Head of caudate nucleus (tissue), 42 donors: ENCODE results near the gene PIWIL4.

ENCODE experiments used
- DNase-seq, 42 donors: peaks; one replicate each; pipeline versions ENCODE4 v3.0.0 to v3.0.0-alpha.2; 2020 to 2021; ENCODE audit warnings: mixed read lengths in 7 of 42
- intact Hi-C: fragments of 100-400 bp; cut with DNase I; formaldehyde crosslinking; loops from one replicate; pipeline ENCODE4 v1.15.0; 2022

PIWIL4 gene

DNA sequence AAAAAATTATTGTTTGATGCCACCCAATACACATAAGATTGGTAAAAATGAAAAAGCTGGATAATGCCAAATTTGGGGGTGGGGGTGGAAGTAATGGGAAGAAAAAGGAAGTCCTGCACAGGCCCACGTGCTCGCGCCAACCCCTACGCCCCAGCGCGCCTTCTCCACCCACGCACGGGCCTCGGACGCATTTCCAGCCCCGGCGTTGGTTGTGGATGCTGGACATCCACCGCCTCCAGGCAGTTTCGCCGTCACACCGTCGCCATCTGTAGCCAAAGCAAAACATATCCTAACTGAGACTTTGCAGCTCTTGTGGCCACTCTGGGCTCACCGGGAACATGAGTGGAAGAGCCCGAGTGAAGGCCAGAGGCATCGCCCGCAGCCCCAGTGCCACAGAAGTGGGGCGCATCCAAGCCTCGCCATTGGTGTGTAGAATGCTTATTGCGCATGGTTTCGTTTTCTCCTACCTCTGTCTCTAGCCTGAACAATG, at the start of gene PIWIL4:
PIWIL4 (plus strand) TSS at position 188 of the 490 bp plus-strand sequence; CDS start at position 339, 151 bp downstream.
- intact Hi-C loops, result no loop called here
- no peak for DNase-seq

DNA sequence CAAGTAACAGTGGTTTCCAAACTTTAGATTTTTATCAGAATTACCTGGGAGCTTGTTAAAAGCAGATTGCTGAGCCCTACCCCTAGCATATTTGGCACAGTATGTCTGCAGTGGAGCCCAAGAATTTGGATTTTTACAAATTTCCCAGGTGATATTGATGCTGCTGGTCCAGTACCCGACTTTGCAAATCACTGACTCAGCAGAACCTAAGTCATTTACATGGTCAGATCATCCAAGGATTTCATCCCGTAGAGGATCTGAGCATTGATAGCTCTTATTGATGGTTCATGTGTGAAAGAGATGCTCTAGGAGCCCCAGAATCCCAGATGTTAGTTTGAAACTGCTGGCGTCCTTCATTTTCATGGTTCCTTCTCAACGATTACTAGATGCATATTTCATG, 48.9 kb upstream of the PIWIL4 start:
- no peak for DNase-seq
- intact Hi-C loops, result loop anchor here (5.0 kb wide), 1 partner anchor 84 kb away; no protein-coding TSS in a partner anchor

- peak in 5 of 42 donors; percentile 18 to 66 (median 30) for DNase-seq
Measured at GRCh38 chr11:94519478-94520084, 47.6 kb upstream of the PIWIL4 start.

DNA sequence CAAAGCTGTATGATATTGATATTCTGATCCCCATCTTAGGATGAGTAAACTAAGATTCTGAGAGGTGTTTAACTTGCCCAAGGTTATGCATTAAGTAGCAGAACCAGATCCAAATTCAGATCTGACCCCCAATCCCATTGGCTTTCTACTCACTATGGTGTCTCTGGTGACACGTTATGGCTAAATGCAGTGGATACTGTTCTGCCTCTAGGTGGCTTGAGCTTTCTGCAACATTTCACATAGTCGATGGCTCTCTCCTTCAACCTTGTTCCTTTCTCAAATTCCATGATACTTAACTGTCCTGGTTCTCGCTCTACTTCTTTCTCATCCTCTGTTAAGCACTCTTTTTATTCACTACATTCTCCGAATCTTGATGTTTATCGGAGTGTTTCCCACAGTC, 45.5 kb upstream of the PIWIL4 start:
- intact Hi-C loops, result no loop called here
- DNase-seq, result no peak

More at GRCh38 chr11:94519478-94520084, 47.6 kb upstream of the PIWIL4 start:
- intact Hi-C loops, result loop anchor here (5.0 kb wide), 1 partner anchor 83 kb away; no protein-coding TSS in a partner anchor

DNA sequence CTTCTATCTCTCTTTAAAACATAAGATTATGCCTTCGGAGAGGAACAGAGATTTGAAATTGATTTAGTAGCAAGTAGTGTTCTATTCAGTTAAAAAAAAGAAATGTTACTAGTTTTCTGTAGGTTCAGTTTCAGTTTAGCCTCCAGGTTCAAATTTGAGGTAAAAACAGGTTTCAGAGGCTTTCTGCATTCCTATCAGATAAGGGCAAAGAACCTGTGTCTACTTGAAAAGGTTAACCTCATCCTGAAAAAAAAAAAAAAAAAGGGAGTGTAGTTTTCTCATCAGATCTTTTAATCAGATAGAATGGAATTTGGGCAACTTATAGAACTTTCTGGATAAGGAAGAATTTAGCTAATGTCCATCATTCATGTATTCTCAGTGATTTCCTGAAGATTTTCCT, 42.8 kb upstream of the PIWIL4 start:
- intact Hi-C loops, result no loop called here
- no peak for DNase-seq

DNA sequence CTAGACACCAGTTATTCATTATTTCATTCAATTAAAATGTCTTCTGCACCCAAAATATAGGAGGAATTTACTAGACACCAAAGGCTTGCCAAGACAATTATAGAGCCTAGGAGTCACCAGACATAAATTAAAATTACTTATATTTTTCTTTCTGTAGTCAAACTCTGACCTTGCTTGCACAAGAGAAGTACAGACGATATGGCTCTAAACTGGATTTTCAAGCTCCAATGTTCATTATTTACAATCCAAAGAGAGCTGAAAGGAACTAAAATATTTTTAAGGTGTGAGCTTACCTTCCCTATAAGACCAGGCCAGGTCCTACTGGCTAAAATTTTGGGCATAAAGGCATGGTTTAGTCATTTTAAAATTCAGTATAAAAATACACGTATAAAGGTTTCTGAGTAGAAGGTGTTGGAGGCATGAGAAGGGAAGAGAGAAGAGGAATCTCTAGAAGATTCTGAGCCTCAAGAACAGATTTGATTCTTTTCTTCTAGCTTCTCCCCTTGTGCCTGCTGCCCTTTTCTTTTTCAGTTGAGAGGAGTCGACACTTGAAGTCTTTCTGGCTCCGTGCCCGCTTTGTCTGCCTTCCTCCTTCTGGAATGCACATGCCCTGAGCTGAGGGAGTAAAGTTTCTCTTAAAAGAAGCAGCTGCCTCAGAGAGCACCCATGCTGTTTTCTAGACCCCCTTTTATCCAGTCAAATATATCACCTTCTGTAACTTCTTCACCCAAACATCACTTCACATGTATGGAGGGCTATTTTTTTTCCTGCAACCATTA, 41.4 kb upstream of the PIWIL4 start:
- intact Hi-C loops, result no loop called here
- DNase-seq, result peak in 29 of 42 donors; percentile 23 to 71 (median 47)

- DNase-seq, result no peak
- intact Hi-C loops, result no loop called here
Measured at GRCh38 chr11:94526645-94527438, 40.3 kb upstream of the PIWIL4 start.

- intact Hi-C loops, result no loop called here
- no peak for DNase-seq
Measured at GRCh38 chr11:94528551-94528950, 38.6 kb upstream of the PIWIL4 start.

DNA sequence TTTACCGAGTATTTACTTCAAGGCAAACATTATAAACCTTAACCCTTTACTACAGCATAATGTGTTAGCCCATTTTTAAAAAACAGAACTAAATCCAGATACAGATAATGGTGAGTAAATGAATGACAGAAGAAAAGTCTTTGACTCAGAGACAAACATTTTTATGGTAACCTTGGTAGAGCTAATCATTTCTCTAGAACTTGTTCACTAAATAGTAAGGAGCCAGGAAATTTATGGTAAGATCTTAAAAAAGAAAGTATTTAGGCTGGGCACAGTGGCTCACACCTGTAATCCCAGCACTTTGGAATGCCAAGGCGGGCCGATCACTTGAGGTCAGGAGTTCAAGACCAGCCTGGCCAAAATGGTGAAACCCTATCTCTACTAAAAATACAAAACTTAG, 35.0 kb upstream of the PIWIL4 start:
- intact Hi-C loops, result no loop called here
- DNase-seq, result no peak

DNA sequence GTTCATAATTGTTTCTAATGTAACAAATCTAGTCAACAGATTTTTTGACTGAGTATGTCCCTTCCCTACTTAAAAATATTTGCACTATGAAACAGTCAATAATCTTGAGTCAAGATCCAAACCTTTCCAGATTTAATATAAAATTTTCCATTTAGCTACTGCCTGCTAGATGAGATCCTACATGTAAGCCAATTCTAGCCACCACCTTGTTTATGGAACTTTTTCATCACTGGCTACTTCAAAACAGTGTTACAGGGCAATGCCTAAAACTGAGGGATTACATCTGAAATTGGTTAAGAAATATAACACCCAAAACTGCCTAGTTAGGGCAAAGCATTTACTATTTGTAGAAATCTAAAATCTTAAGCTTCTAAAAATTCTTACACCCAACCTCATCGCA, 34.0 kb upstream of the PIWIL4 start:
- intact Hi-C loops, result no loop called here
- DNase-seq, result no peak

GRCh38 chr11:94533696-94534630, 33.2 kb upstream of the PIWIL4 start:
- no peak for DNase-seq
- intact Hi-C loops, result no loop called here

GRCh38 chr11:94536386-94536785, 30.8 kb upstream of the PIWIL4 start:
- intact Hi-C loops, result no loop called here
- DNase-seq, result no peak

DNA sequence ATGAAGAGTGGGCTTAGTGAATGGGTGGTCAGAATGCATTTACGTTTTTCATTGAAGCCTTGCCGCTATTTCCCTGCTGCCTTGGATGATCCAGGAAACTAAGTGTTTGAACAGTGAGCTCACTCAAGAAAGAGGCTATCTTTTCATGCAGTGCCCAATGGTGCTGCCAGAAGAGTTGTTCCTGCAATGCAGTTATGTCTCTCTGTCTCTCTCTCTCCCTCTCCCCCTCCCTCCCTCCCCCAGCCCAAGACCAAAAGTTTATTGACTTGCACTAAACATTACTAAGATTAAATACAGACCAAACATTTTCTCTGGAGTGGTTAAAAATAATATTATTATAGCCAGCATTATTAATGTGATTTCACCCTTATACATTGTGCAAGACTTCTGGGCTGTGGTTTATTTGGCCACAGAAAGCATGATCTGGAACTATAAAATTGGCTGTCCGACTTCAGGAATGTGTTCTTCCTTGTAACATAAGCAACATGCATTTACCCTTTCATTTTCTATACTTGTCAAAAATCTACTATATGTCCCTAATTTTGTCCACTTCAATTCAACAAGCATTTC, 30.1 kb upstream of the PIWIL4 start:
- no peak for DNase-seq
- intact Hi-C loops, result no loop called here

DNA sequence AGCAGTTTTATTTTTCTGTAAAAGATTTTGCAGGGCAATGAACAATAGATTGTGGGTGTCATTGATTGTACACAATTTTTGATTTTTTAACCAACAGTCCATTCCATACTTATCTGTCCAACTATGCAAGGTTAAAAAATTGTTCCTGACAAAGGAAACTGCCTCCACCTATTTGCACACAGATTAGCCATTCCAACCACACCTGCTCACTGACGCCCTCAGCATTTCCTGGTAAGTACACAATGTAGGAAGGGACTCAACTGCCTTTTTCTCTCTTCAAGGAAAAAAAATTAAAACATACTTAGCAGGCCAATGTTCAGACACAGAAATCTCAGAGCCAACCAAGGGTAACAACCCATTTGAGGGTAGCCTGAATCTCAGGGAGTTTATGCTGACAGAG, 27.7 kb upstream of the PIWIL4 start:
- no peak for DNase-seq
- intact Hi-C loops, result no loop called here

- intact Hi-C loops, result no loop called here
- peak; percentile 35 to 90 (median 82) for DNase-seq
Measured at GRCh38 chr11:94543695-94544645, 23.2 kb upstream of the PIWIL4 start, which contains the start of gene FUT4. FUT4 (plus strand) TSS chr11:94543921; CDS start chr11:94544134, 213 bp downstream.

- intact Hi-C loops, result no loop called here
- DNase-seq, result peak in 8 of 42 donors; percentile 11 to 48 (median 25)
Measured at GRCh38 chr11:94544646-94545263, 22.4 kb upstream of the PIWIL4 start.
